MM.1S (cell line): ENCODE data around the gene FEZ2.

Experiments
- EZH2phosphoT487 ChIP-seq: fragments of 300-600 bp; sonication (generic); IDR thresholded peaks from 2 replicates; pipeline ENCODE4 v1.6.1; 2018; ENCODE audit warnings: antibody characterized with exemption, low read length
- TF ChIP-seq, protein P1 (sequence below): fragments of 300-600 bp; sonication (generic); IDR thresholded peaks from 2 replicates; pipeline ENCODE4 v1.5.1; 2016; ENCODE audit warnings: antibody characterized with exemption, low read length, mixed read lengths

DNA sequence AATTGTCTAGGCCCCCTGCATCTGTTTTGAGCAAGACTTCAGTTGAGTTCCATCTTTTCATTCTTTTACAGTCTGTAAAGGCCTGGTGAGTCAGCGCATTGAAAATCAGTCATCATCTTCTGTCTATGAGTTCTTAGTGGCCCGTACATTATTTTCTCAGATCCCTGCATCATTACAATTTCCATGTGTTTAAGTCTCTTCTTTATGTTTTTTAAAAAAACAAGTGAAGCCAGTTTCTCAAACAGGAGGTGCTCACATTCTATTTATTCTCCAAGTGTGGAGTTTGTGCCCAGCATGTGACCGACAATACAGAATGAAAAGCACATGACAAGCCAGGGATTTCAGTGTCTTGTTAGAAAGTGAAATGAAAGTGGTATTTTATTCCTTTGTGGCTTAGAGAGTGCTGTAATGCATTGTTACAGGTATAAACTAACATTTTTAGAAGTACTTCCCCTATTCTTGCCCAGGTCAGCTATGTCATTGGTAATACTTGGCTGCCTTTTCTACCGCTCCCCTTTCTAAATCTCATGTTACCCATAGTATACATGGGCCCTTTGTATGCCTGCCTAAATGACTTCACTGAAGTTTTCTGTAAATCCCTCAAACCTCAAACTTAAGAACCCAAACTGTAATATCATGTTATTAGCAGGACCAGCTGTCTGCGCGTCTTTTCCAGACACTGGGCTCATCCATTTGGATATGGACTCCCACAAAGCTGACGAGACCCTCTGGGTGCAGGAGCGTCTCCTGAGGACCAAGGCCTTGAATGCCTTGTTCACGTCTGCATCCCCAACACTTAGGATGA, 67.6 kb downstream of the FEZ2 start:
- TF ChIP-seq, protein P1, sequence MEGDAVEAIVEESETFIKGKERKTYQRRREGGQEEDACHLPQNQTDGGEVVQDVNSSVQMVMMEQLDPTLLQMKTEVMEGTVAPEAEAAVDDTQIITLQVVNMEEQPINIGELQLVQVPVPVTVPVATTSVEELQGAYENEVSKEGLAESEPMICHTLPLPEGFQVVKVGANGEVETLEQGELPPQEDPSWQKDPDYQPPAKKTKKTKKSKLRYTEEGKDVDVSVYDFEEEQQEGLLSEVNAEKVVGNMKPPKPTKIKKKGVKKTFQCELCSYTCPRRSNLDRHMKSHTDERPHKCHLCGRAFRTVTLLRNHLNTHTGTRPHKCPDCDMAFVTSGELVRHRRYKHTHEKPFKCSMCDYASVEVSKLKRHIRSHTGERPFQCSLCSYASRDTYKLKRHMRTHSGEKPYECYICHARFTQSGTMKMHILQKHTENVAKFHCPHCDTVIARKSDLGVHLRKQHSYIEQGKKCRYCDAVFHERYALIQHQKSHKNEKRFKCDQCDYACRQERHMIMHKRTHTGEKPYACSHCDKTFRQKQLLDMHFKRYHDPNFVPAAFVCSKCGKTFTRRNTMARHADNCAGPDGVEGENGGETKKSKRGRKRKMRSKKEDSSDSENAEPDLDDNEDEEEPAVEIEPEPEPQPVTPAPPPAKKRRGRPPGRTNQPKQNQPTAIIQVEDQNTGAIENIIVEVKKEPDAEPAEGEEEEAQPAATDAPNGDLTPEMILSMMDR = no peak
- TF ChIP-seq EZH2phosphoT487 = no peak
